GM19372 (cell line): Measurements from ENCODE around the gene ADGRD2.

Experiments used
- ATAC-seq: cut with Tn5 transposase; IDR thresholded peaks from one replicate; pipeline ENCODE4 v1.9.1; 2021; ENCODE audit warnings: mild to moderate bottlenecking, low read depth, moderate library complexity; ENCODE audit not compliant: unreplicated experiment

Gene ADGRD2

DNA sequence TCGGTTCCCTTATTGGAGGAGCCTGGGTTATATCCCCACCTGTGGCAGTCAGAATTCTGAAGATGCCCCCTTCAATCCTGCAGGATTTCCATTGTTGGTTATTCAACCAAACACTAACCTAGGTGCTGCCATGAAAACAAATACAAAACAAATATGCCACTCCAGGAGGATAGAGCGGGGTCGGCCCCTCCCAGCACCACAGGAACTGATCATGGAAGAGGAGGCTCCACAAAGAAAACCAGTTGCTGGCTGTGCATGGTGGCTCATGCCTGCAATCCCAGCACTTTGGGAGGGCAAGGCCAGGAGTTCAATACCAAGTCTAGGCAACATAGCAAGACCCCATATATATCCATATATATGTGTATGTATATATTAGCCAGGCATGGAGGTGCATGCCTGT is 13.2 kb upstream of the ADGRD2 start:
- ATAC-seq, result no peak

DNA sequence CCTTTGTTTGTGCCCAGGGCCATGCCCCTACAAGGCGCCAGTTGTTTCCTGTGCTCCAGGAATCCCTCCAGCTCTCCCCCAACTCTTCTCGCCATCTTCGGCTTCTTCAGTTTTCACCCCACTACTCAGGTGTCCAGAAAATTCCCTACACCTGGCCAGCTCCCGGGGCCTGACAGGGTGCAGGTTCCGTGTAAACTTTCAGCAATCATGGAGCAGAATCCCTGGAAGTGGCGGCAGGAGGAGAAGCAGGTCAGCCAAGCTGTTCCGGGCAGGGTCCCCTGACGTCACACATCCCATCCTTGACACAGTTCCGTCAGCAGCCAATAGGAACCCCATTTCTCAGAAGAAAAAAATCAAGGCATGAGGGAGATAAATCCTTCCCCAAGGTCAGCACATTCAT is 12.2 kb upstream of the ADGRD2 start:
- ATAC-seq, result no peak

DNA sequence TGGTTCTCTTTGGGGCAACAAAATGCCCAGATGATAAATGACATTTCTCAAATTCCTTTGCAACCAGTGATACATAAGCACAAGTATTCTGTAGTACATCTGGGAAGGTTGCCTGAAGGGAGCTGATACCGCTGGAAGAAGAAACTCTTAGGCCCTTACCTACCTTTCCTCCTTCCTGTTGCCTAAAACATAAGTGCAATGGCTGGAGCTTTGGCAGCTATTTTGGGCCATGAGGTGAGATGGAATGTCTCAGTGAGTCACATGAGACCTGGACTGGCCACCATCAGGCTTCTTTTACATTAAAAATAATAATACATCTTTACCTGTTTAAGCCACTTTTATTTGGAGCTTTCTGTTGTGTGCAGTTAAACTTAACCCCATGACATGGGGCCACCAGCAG is 11.2 kb upstream of the ADGRD2 start:
- ATAC-seq, result no peak

GRCh38 chr9:124439686-124440243 is 10.5 kb upstream of the ADGRD2 start:
- no peak for ATAC-seq

DNA sequence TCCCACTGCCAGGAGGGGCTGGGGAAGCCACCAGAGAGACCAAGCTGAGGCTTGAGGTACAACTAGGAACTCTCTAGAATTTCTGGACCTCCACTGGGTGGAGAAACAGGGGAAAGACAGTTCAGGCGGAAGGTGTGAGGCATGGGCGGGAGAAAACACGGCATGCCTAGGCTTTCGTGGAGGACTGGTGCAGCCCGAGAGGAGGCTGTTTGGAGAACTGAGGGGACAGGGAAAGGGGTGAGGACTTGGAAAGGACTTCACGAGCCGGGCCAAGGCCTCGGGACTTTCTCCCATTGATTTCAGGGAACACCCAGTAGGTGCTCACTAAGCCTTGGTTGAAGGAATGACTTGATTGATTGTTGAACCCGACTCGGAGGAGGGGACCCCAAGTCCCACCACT is 9.5 kb upstream of the ADGRD2 start:
- ATAC-seq, result no peak

DNA sequence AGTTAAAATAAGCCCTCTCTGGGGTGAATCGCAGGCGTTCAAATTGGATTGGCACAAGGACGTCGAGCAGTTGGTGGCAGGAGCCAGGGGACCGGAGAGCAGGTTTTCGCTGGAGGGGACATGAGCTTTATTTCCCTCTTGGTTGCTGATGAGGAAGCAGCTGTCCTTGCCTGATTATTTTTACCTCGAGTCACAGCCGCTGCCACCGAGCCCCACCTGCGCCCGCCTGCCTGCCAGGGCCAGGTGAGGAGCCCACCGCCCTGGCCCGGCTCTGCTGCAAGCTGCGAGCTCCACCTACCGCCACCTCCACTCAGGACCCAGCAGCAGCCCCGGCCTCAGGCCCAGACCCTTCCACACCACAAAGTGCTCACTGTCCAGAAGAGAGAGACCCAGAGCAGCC is 9.0 kb upstream of the ADGRD2 start:
- ATAC-seq, result no peak

- no peak for ATAC-seq
These were observed 7.9 kb upstream of the ADGRD2 start for GRCh38 chr9:124442379-124442778.

- no peak for ATAC-seq
These were observed 7.4 kb upstream of the ADGRD2 start for GRCh38 chr9:124442826-124443225.

- ATAC-seq, result no peak
These were observed 6.6 kb upstream of the ADGRD2 start for GRCh38 chr9:124443625-124444024.

- ATAC-seq, result no peak
These were observed 6.1 kb upstream of the ADGRD2 start for GRCh38 chr9:124444166-124444565.

- no peak for ATAC-seq
These were observed 3.0 kb upstream of the ADGRD2 start for GRCh38 chr9:124447297-124447661.

DNA sequence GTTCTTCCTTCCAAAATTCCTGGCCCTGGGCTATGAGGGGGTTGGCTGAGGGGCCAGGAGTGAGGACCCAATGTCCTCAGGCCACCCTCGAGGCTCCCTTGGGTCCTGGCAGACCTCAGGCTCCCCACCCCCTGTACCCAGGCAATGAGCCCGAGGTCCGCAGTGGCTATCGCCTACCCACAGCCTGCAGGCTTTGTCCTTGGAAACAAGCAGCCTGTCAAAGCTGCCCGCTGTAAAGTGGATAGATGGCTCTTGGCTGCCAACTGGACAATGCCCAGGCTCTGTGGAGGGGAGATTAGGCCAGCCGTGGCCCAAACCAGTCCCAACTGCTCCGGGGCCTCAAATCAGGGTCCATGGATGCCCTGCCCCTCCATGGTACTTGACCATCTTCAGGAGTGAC is 2.2 kb upstream of the ADGRD2 start:
- ATAC-seq, result no peak

- no peak for ATAC-seq
These were observed 685 bp upstream of the ADGRD2 start for GRCh38 chr9:124449381-124450151.

- ATAC-seq, result no peak
These were observed 845 bp downstream of the ADGRD2 start for GRCh38 chr9:124450931-124451661.

- ATAC-seq, result no peak
These were observed 2.1 kb downstream of the ADGRD2 start for GRCh38 chr9:124452326-124452725.

DNA sequence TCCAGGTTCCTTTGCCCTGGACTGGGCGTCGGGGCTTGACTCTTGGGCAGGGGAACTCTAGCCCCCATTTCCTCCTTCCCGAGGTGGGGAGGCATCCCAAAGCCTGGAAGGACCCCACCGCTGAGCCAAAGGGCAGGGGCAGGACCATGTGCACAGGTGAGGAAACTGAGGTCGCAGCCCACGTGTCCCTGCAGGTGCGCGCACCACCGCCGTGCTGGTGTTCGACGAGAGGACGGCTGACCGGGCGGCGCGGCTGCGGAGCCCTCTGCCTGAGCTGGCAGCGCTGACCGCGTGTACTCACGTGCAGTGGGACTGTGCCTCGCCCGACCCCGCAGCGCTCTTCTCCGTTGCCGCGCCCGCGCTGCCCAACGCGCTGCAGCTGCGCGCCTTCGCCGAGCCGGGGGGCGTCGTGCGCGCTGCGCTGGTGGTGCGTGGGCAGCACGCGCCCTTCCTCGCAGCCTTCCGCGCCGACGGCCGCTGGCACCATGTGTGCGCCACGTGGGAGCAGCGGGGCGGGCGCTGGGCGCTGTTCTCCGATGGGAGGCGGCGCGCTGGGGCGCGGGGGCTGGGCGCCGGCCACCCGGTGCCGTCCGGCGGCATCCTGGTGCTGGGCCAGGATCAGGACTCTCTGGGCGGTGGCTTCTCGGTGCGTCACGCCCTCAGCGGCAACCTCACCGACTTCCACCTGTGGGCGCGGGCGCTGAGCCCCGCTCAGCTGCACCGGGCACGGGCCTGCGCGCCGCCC is 2.8 kb downstream of the ADGRD2 start:
- no peak for ATAC-seq

- ATAC-seq, result no peak
These were observed 3.4 kb downstream of the ADGRD2 start for GRCh38 chr9:124453586-124454191.

DNA sequence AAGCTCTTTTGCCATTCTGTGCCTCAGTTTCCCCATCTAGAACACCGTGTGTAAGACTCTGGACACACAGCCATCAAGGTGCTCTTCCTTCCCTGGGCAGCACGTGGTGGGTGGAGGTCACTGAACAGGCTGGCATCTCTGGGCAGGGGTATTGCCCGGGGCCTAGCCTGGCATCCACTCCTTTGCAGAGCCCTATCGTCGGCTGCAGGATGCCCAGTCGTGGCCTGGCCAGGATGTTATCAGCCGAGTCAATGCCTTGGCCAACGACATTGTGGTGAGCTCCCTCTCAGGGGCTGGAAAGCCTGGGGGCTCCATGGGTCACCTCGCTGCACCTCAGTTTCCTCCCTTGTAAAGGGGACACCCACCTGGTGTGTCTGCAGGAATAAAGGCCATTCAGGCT is 4.0 kb downstream of the ADGRD2 start:
- no peak for ATAC-seq

DNA sequence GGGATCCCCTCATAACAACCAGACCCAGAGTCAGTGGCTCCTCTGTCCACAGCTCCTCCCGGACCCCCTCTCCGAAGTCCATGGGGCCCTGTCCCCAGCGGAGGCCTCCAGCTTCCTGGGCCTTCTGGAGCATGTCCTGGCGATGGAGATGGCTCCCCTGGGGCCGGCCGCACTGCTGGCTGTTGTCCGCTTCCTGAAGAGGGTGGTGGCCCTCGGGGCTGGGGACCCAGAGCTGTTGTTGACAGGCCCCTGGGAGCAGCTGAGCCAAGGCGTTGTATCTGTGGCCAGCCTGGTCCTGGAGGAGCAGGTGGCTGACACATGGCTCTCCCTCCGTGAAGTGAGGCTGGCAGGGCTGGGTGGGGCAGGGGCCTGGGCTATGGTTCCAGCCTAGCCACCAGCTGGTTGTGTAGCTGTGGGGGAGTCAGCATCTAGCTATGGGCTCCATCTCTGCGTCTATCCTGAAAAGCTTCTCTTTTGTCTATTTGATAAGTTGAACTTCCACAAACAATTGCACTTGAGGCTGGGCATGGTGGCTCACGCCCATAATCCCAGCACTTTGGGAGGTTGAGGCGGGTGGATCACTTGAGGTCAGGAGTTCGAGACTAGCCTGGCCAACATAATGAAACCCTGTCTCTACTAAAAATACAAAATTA is 4.7 kb downstream of the ADGRD2 start:
- no peak for ATAC-seq

DNA sequence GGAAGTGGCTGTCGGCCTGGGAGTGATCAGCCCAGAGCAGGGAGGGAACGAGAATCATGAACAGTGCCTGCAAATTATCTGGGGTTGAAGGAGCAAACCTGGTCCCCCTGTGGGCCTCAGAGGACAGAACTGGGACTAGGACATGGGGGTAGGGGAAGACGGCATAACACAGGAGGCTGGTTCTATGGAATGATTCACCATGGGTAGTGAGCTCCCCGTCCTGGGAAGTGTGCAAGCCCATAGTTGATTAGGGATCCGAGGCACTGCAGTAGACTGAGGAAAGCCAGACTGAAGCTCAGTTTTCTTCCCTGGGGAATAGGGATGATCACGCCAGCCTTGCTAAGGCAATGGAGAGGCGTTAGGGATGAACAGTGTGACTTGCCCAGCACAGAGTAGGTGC is 5.6 kb downstream of the ADGRD2 start:
- no peak for ATAC-seq
